Peyer's patch (tissue), 4 donors: ENCODE data around the gene ARHGAP21. TPM values are rescaled to one million over a fixed set of nuclear protein-coding genes. Genes with fewer than 3 reads are reported as not detected.

ENCODE experiments used
- DNase-seq, 3 donors: peaks; one replicate each; pipeline ENCODE4 v3.0.0-alpha.2; 2017 to 2019
- H3K27ac ChIP-seq, 4 donors: fragments of 200-600 bp; sonication (generic); one replicate each; pipeline ENCODE4 v1.5.1; 2016 to 2019
- H3K27me3 ChIP-seq, 2 donors: fragments of 200-600 bp; sonication (generic); one replicate each; pipeline ENCODE4 v1.5.1; 2019
- H3K36me3 ChIP-seq, 3 donors: fragments of 200-600 bp; sonication (generic); one replicate each; pipeline ENCODE4 v1.5.1; 2016 to 2019
- H3K4me1 ChIP-seq, 4 donors: fragments of 200-600 bp; sonication (generic); one replicate each; pipeline ENCODE4 v1.5.1; 2016 to 2019
- H3K4me3 ChIP-seq, 4 donors: fragments of 200-600 bp; sonication (generic); 1 replicate in 3 of 4; 2 replicates in 1 of 4; pipeline ENCODE4 v1.5.1; 2016 to 2019; ENCODE audit warnings: mild to moderate bottlenecking in 1 of 4
- H3K9me3 ChIP-seq, 4 donors: fragments of 200-600 bp; sonication (generic); one replicate each; pipeline ENCODE4 v1.5.1; 2016 to 2019; ENCODE audit warnings: mild to moderate bottlenecking in 1 of 4
- CTCF ChIP-seq, 6 experiments: fragments of 450-650 bp in 4 of 6; fragments of 200-600 bp in 2 of 6; sonication (generic) in 1 of 6; IDR thresholded peaks; one replicate each; pipeline ENCODE4 v1.5.1; 2017 to 2019; ENCODE audit warnings: antibody characterized with exemption in 6 of 6, mild to moderate bottlenecking in 3 of 6, moderate library complexity in 1 of 6
- POLR2A ChIP-seq, 2 donors: fragments of 450-650 bp; IDR thresholded peaks; one replicate each; pipeline ENCODE4 v1.5.1; 2017; ENCODE audit warnings: antibody characterized with exemption in 2 of 2, mild to moderate bottlenecking in 2 of 2, moderate library complexity in 2 of 2
- small RNA-seq, 2 donors: library from RNA; depleted of rRNA; stranded (forward); fragments of <200 nt; gene quantifications; one replicate each; pipeline ENCODE3, GENCODE V24; 2016
- total RNA-seq, 4 donors: library from RNA; depleted of rRNA; stranded (reverse); fragments of >200 nt; gene quantifications; one replicate each; pipeline ENCODE4 v1.1.0, GENCODE V29; 2016

ARHGAP21 gene
- total RNA-seq, 4 donors from 2014 or later: 64.8 to 91.6 (median 69.8) TPM

GRCh38 chr10:24544776-24545175 is 178.9 kb downstream of the ARHGAP21 start:
- Histone ChIP-seq H3K27ac (no peak overlapping the region), H3K4me3 (no peak overlapping the region), H3K27me3 (no peaks in the 10 kb centered on the region), H3K36me3 (peaks cover 0 to 51% (median 0%) of the 10 kb centered on the region in 3 donors), H3K4me1 (no peaks in the 10 kb centered on the region), H3K9me3 (no peaks in the 10 kb centered on the region)
- DNase-seq: no peak
- no peak for TF ChIP-seq POLR2A (IDR thresholded peaks at IDR 0.05)
- no peak for TF ChIP-seq CTCF (IDR thresholded peaks at IDR 0.05)

- H3K27ac ChIP-seq: no peak overlapping the region
Observed at GRCh38 chr10:24542314-24543270, 181.1 kb downstream of the ARHGAP21 start.

GRCh38 chr10:24541239-24541753 is 182.4 kb downstream of the ARHGAP21 start:
- Histone ChIP-seq H3K9me3 (no peaks in the 10 kb centered on the region), H3K27me3 (no peaks in the 10 kb centered on the region), H3K36me3 (peaks cover 0 to 78% (median 0%) of the 10 kb centered on the region in 3 donors), H3K4me3 (no peak overlapping the region), H3K27ac (no peak overlapping the region), H3K4me1 (no peaks in the 10 kb centered on the region)
- TF ChIP-seq POLR2A (IDR thresholded peaks at IDR 0.05): no peak
- TF ChIP-seq CTCF (IDR thresholded peaks at IDR 0.05): no peak
- no peak for DNase-seq

More at GRCh38 chr10:24542314-24543270, 181.1 kb downstream of the ARHGAP21 start:
- Histone ChIP-seq H3K36me3 (peaks cover 0 to 67% (median 0%) of the 10 kb centered on the region in 3 donors), H3K4me1 (no peaks in the 10 kb centered on the region), H3K9me3 (no peaks in the 10 kb centered on the region), H3K27me3 (no peaks in the 10 kb centered on the region), H3K4me3 (no peak overlapping the region)
- TF ChIP-seq POLR2A (IDR thresholded peaks at IDR 0.05) (no peak), CTCF (IDR thresholded peaks at IDR 0.05) (no peak)
- no peak for DNase-seq

GRCh38 chr10:24536636-24537035 is 187.1 kb downstream of the ARHGAP21 start:
- TF ChIP-seq CTCF (IDR thresholded peaks at IDR 0.05) (no peak), POLR2A (IDR thresholded peaks at IDR 0.05) (no peak)
- Histone ChIP-seq H3K27me3 (no peaks in the 10 kb centered on the region), H3K27ac (no peak overlapping the region), H3K9me3 (no peaks in the 10 kb centered on the region), H3K4me1 (no peaks in the 10 kb centered on the region), H3K4me3 (no peak overlapping the region), H3K36me3 (peaks cover 0 to 84% (median 0%) of the 10 kb centered on the region in 3 donors)
- DNase-seq: no peak

GRCh38 chr10:24533981-24534380 is 189.7 kb downstream of the ARHGAP21 start:
- peaks cover 0 to 89% (median 0%) of the 10 kb centered on the region in 3 donors for H3K36me3 ChIP-seq
- TF ChIP-seq POLR2A (IDR thresholded peaks at IDR 0.05): no peak
- no peak for TF ChIP-seq CTCF (IDR thresholded peaks at IDR 0.05)
- no peak overlapping the region for H3K27ac ChIP-seq
- no peaks in the 10 kb centered on the region for H3K27me3 ChIP-seq
- no peaks in the 10 kb centered on the region for H3K9me3 ChIP-seq
- DNase-seq: no peak
- H3K4me3 ChIP-seq: no peak overlapping the region
- H3K4me1 ChIP-seq: no peaks in the 10 kb centered on the region

Small RNA genes within 50 kb of the gene (small RNA-seq; reads per million reads assigned to genes)
- 0 reads per million in 2 donors for gene RNA5SP305

Other genes starting within 250 kb of the ARHGAP21 start
- 10 to 100 TPM in 2 of 4 donors, 1 to 10 TPM in 2; 3.4 to 20.6 (median 13.9) TPM for gene PRTFDC1, start 228.7 kb upstream of the ARHGAP21 start, total RNA-seq